Activated CD8-positive, alpha-beta memory T cell treated with anti-CD3 and anti-CD28 coated beads for 36 hours (primary cell): ENCODE results near the gene THRA. TPM values are rescaled to one million over a fixed set of nuclear protein-coding genes. Genes with fewer than 3 reads are reported as not detected.

Experiments used
- CTCF ChIA-PET: fragments of 350-600 bp; sonication (Branson Sonifier 250); formaldehyde crosslinking; loops from one replicate; lab custom pipeline; 2021; ENCODE audit warnings: antibody characterized with exemption; lab: Charles Lee
- POLR2A ChIA-PET: fragments of 350-600 bp; sonication (Branson Sonifier 250); formaldehyde crosslinking; loops from one replicate; lab custom pipeline; 2021; ENCODE audit warnings: antibody characterized with exemption; lab: Charles Lee
- total RNA-seq, 2 experiments: library from RNA; stranded (reverse); gene quantifications; one replicate each; pipeline ENCODE4 v1.2.3, GENCODE V29; 2021

THRA gene
- total RNA-seq, 2 experiments from 2014 or later = 11.6 to 12.6 TPM

DNA sequence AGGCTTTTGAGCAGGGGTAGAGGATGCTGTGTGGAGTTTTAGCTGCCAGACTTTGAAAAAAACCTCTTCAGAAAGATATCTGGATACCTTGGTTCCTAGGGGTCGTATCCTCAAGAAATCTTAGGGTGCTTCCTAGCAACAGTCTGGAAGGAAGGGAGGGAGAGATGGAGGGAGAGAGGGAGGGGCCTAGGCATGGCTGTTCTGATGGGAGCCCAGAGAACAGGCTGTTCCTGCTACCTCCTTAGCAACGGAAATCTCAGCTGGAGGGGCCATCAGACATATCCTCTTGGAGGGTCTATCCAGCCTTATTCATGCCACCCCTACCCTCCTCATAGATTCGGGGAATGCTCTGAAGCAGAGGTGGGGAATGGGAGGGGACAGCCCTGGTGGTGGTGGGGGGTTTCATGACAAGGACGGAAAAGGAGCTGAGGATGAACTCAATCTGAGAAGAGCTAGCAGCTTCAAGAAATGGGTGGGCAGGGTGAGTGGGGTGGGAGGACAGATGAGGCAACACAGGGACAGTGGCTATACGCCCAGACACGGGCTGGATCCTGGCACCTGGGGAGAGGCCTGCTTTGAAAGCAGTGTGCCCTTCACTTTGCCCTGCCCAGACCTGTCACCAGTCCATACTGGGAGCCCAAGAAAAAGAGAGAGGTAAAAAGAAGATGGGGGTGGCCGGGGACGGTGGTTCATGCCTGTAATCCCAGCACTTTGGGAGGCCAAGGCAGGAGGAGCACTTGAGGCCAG, 2.9 kb upstream of the THRA start:
- ChIA-PET POLR2A (interaction anchor here (0.6 kb wide), 3 partner anchors 14 to 106 kb away, joined by 3 to 7 read pairs (median 7); no protein-coding TSS in a partner anchor), CTCF (interaction anchor here (1.2 to 4.2 kb wide), 3 partner anchors 16 to 39 kb away, joined by 3 to 20 read pairs (median 3); no protein-coding TSS in a partner anchor)

GRCh38 chr17:40060887-40061608, 1.7 kb upstream of the THRA start:
- CTCF ChIA-PET = interaction anchor here (1.2 to 4.2 kb wide), 4 partner anchors 14 to 51 kb away, joined by 3 to 20 read pairs (median 4); no protein-coding TSS in a partner anchor

DNA sequence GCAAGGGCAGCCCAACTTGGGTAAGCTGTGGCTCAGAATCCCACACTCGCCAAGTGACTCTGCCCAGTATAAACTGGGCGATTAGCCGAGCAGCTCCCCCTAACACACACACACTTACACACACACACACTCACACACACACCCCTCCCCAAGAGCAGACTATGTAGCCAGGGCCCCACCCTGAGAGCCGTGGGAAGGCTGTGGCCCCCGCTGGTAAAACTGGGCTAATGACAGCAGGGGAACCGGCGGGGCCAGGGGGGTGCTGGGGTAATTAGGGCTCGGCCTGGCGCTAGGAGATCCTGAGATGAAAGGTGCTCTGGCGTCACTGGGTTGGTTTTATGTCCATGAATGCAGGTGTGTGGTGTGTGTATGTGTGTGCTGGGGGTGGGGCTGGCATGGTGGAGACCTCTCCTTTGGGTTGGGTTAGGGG, 1.1 kb upstream of the THRA start:
- POLR2A ChIA-PET = no interaction called here

More at GRCh38 chr17:40060887-40061608, 1.7 kb upstream of the THRA start:
- POLR2A ChIA-PET = no interaction called here

DNA sequence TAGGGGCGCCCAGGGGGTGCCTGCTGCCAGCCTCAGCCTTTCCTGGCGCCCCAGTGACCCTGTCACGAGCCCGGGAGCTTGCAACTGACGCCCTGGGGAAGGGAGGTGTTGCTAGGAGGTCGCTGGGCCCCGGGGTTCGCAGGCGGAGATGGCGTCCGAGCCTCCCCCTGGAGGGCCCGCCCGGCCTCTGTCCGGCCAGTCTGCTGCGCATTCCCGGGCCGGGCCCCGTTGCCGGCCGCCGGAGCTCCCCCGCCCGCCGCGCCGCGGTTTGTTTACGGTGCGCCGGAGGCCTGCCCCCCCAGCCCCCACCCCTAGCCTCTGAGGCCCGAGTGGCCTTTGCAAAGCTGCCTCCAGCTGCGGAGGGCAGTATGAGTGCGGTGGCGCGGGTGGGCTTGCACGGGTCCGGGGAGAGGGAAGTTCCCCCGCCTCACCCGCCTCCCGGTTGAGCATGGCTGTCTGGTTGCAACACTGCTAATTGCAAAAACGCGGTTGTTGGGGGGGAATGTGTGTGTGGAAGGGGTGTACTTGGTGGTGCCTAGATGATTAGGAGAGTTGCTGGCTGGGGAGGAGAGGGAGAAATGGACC, 514 bp downstream of the THRA start:
- ChIA-PET CTCF (interaction anchor here (0.9 to 3.5 kb wide), 8 partner anchors 9 to 93 kb away, joined by 3 to 32 read pairs (median 5); partner anchors contain the start of gene MED24), POLR2A (interaction anchor here (0.6 to 0.9 kb wide), 3 partner anchors 11 to 254 kb away, joined by 3 to 4 read pairs (median 3); partner anchors contain the start of gene NR1D1)

More for the DNA sequence above, 1.1 kb upstream of the THRA start:
- CTCF ChIA-PET = interaction anchor here (0.7 to 4.2 kb wide), 7 partner anchors 7 to 94 kb away, joined by 3 to 20 read pairs (median 4); partner anchors contain the start of gene MED24

- ChIA-PET CTCF (interaction anchor here (0.6 to 3.5 kb wide), 8 partner anchors 10 to 135 kb away, joined by 3 to 32 read pairs (median 4); partner anchors contain the start of gene MED24), POLR2A (interaction anchor here (0.6 to 1.6 kb wide), 2 partner anchors 10 to 11 kb away, joined by 4 read pairs; partner anchors contain the start of gene MED24)
Measured at GRCh38 chr17:40063901-40064531, 1.3 kb downstream of the THRA start.

GRCh38 chr17:40064971-40065768, 2.4 kb downstream of the THRA start:
- ChIA-PET POLR2A (interaction anchor here (1.5 to 1.6 kb wide), 2 partner anchors 11 kb away, joined by 3 to 4 read pairs; partner anchors contain the start of gene MED24), CTCF (interaction anchor here (0.6 to 3.5 kb wide), 6 partner anchors 10 to 599 kb away, joined by 3 to 32 read pairs (median 3); no protein-coding TSS in a partner anchor)

GRCh38 chr17:40065769-40066510, 3.2 kb downstream of the THRA start:
- POLR2A ChIA-PET = interaction anchor here (1.5 to 1.6 kb wide), 2 partner anchors 10 to 12 kb away, joined by 3 to 4 read pairs; partner anchors contain the start of gene MED24
- CTCF ChIA-PET = interaction anchor here (0.7 to 3.5 kb wide), 5 partner anchors 10 to 108 kb away, joined by 3 to 32 read pairs (median 3); no protein-coding TSS in a partner anchor

GRCh38 chr17:40067710-40068109, 4.9 kb downstream of the THRA start:
- CTCF ChIA-PET = interaction anchor here (1.2 to 3.6 kb wide), 3 partner anchors 8 to 100 kb away, joined by 4 to 20 read pairs (median 15); no protein-coding TSS in a partner anchor
- POLR2A ChIA-PET = no interaction called here

- ChIA-PET CTCF (interaction anchor here (0.6 to 3.6 kb wide), 7 partner anchors 14 to 72 kb away, joined by 3 to 15 read pairs (median 5); partner anchors contain the start of genes CASC3 and MED24), POLR2A (interaction anchor here (1.5 kb wide), 1 partner anchor 32 kb away, joined by 5 read pairs; the partner anchor contains the start of gene NR1D1)
Measured at GRCh38 chr17:40068129-40068581, 5.4 kb downstream of the THRA start.

DNA sequence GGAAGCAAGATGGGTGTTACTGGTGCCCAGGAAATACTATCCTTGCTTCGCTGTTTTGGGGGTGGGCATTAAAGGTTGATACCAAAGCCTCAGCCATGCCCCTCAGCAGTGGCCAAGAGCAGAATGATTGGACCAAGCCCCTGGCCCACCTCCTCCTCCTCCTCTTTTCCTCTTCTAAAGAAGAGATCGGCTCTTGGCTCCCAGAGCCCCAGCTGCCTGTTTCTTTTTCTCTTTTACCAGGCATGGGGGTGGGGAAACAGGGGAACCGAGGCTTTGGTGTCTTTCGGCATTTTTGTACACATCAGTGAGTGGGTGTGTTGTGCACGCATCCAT, 5.8 kb downstream of the THRA start:
- CTCF ChIA-PET = interaction anchor here (0.6 to 3.6 kb wide), 8 partner anchors 15 to 71 kb away, joined by 3 to 15 read pairs (median 5); partner anchors contain the start of genes CASC3 and MED24
- POLR2A ChIA-PET = interaction anchor here (1.5 kb wide), 1 partner anchor 32 kb away, joined by 5 read pairs; the partner anchor contains the start of gene NR1D1

DNA sequence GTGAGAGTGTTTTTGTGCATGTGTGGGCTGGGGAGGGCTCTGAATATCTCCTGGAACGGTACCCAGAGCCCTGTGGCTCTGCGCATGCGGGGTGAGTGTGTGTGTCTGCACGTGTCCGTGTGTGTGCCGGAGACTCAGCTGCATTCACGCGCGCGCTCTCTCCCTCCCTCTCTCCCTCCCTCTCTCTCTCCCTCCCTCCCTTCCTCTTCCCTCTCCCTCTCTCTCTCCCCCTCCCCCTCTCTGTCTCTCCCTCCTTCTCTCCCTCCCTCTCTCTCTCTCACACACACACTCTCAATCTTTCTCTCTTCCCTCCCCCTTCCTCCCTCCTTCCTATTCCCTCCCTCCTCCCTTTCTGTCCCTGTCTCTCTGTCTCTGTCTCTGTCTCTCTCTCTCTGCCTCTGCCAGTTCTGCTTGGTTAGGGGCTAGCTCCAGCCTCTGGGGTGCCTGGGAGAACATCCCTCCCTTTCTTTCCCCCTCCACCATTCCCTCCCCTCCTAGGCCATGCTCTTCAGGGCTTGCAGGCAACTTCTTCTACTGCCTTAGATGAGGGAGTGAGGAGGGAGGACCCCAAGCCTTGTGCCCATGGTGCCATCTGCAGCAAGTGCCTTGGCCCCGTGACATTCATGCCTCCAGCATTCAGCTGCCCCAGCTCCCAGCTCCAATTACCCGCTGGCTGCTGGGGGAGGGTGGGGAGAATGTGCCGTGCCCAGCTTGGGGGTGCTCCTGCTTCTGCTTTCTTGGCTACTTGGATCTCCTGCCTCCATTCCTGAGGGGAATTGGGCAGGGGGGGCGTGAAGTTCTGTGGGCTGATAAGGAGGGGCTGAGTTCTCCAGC, 6.4 kb downstream of the THRA start:
- CTCF ChIA-PET = interaction anchor here (0.6 to 3.6 kb wide), 12 partner anchors 15 to 71 kb away, joined by 3 to 15 read pairs (median 4); partner anchors contain the start of genes CASC3 and MED24
- POLR2A ChIA-PET = interaction anchor here (0.7 to 1.5 kb wide), 3 partner anchors 31 to 146 kb away, joined by 4 to 10 read pairs (median 5); partner anchors contain the start of gene NR1D1

DNA sequence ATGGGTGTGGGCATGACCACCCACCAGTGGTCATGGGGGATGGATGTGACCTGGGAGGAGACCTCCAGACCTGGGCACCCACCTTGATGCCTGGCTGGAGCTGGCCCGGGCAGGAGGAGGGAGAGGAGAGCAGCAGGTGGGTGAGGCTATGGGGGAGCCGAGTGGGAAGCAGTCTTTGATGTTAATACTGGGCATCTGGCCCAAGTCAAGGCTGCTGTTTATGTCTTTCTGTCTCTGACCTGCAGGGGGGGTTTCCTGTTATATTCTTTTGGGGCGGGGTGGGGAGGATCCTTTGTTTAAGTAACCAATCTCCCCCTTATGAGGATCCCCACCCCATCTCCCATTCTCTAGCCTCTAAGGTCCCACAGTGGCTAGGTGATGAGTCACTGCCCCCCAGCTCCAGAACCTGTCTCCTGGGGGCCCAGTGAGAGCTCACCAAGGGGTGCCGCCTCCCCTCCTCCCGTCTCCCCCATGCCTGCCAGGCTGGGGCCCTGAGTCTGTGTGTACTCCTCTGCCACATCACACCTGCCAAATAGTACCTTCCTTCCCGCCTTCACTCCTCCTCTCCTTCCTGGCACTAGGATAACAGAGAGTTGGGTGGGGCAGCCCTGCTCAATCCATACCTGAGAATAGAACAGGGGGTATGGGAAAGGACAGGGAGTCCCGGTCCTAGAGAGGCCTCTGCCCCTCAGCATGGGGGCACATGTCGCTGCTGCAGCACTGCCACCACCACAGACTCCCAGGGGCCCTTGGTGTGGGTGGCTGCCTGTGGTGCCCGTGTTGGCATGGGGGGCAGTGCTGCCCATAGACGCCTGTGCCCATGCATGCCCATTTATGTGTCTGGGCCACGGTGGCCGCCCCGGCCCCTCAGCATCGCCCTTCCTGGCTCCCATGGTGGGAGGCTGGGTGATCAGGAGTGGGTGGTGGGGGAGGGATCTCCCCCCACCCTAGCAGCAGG, 7.3 kb downstream of the THRA start:
- POLR2A ChIA-PET = interaction anchor here (0.7 to 1.5 kb wide), 3 partner anchors 30 to 147 kb away, joined by 4 to 10 read pairs (median 5); partner anchors contain the start of gene NR1D1
- CTCF ChIA-PET = interaction anchor here (0.8 to 3.6 kb wide), 13 partner anchors 16 to 132 kb away, joined by 3 to 15 read pairs (median 3); partner anchors contain the start of genes CASC3 and MED24

DNA sequence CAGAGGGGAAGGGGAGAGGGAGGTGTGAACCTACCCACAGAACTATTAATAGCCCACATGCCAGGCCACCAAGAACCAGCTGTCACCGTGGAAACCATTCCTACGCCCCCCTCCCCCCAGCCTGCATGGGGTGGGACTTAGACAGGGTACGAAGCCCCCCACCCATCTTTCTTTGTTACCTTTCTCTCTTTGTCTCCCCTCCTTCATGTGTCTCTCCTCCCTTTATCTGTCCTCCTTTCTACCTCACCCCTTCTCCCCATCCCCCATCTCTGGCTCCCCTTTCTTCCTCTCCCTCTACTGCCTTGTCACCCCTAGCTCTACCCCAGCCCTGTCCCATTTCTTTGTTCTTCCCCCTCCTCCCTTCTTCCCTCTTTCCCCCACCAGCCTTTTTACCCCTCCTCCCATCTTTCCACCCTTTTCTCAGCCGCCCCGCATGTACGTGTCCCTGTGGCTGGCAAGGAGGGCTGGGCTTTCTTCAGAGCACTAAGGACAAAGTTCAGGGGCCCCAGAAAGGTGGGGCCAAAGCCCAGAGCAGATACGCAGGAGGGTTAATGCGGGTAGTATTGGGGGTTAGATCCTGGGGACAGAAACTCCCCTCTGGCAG, 8.0 kb downstream of the THRA start:
- POLR2A ChIA-PET = no interaction called here
- CTCF ChIA-PET = interaction anchor here (1.1 to 3.6 kb wide), 5 partner anchors 13 to 131 kb away, joined by 3 to 15 read pairs (median 3); no protein-coding TSS in a partner anchor
